ENCODE data around the gene LRRC15. TPM values are rescaled to one million over a fixed set of nuclear protein-coding genes. Genes with fewer than 3 reads are reported as not detected.
A peak's percentile ranks its signal among the peaks of the same experiment; 100 is the strongest.

Gene LRRC15
- total RNA-seq, 1 donor from 2014 or later = not detected

GRCh38 chr3:194320744-194321243 is 48.7 kb downstream of the LRRC15 start:
- no peak overlapping the region for H3K27ac ChIP-seq
- intact Hi-C loops (cut with DNase I) = loop anchor here (2.0 kb wide), 1 partner anchor 540 kb away; no protein-coding TSS in a partner anchor

DNA sequence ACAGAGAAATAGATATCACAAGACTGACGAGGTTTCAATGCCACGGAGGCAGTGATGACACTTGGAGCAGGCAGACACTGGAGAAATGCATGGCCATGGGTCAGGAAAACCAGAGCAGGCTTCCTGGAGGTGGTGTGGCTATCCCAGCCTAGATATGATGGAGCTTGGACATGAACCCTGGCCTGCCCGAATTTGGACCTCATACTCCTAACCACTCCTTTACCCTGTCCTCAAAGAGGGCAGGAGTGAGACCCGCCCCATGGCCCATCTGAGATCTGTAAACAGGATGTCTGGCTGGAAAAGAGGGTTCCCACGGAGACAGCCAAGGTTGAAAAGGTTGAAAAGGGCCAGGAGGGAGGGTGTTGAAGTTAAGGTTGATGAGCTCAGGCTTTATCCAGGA is 49.4 kb downstream of the LRRC15 start:
- H3K4me3 ChIP-seq = no peak overlapping the region
- intact Hi-C loops (cut with DNase I) = loop anchor here (2.0 kb wide), 1 partner anchor 539 kb away; no protein-coding TSS in a partner anchor
- peaks cover 36% of the 10 kb centered on the region for H3K4me1 ChIP-seq
- no peak overlapping the region for H3K27ac ChIP-seq
- H3K9me3 ChIP-seq = no peaks in the 10 kb centered on the region
- H3K36me3 ChIP-seq = no peaks in the 10 kb centered on the region
- H3K27me3 ChIP-seq = no peaks in the 10 kb centered on the region
- no peak for DNase-seq (ENCODE audit: extremely low spot score in 2 of 2)
- TF ChIP-seq CTCF (IDR thresholded peaks at IDR 0.05) (no peak), POLR2AphosphoS5 (IDR thresholded peaks at IDR 0.05; ENCODE audit: insufficient read depth in 1 of 2, low read depth in 1 of 2) (no peak), POLR2A (IDR thresholded peaks at IDR 0.05) (no peak)

More at GRCh38 chr3:194320744-194321243, 48.7 kb downstream of the LRRC15 start:
- no peak for DNase-seq (ENCODE audit: extremely low spot score in 2 of 2)
- TF ChIP-seq CTCF (IDR thresholded peaks at IDR 0.05) (no peak), POLR2AphosphoS5 (IDR thresholded peaks at IDR 0.05; ENCODE audit: insufficient read depth in 1 of 2, low read depth in 1 of 2) (no peak), POLR2A (IDR thresholded peaks at IDR 0.05) (no peak)
- H3K4me3 ChIP-seq = no peak overlapping the region
- H3K27me3 ChIP-seq = no peaks in the 10 kb centered on the region
- no peaks in the 10 kb centered on the region for H3K36me3 ChIP-seq
- H3K9me3 ChIP-seq = no peaks in the 10 kb centered on the region
- H3K4me1 ChIP-seq = peaks cover 29% of the 10 kb centered on the region

- H3K4me1 ChIP-seq = peaks cover 42% of the 10 kb centered on the region
- DNase-seq (ENCODE audit: extremely low spot score in 2 of 2) = no peak
- intact Hi-C loops (cut with DNase I) = loop anchor here (5.0 kb wide), 1 partner anchor 316 kb away; no protein-coding TSS in a partner anchor
- H3K27ac ChIP-seq = no peak overlapping the region
- TF ChIP-seq POLR2AphosphoS5 (IDR thresholded peaks at IDR 0.05; ENCODE audit: insufficient read depth in 1 of 2, low read depth in 1 of 2) (no peak), CTCF (IDR thresholded peaks at IDR 0.05) (no peak), POLR2A (IDR thresholded peaks at IDR 0.05) (no peak)
- H3K27me3 ChIP-seq = no peaks in the 10 kb centered on the region
- H3K9me3 ChIP-seq = no peaks in the 10 kb centered on the region
- no peaks in the 10 kb centered on the region for H3K36me3 ChIP-seq
- no peak overlapping the region for H3K4me3 ChIP-seq
These were observed 50.9 kb downstream of the LRRC15 start for GRCh38 chr3:194318511-194319161.

DNA sequence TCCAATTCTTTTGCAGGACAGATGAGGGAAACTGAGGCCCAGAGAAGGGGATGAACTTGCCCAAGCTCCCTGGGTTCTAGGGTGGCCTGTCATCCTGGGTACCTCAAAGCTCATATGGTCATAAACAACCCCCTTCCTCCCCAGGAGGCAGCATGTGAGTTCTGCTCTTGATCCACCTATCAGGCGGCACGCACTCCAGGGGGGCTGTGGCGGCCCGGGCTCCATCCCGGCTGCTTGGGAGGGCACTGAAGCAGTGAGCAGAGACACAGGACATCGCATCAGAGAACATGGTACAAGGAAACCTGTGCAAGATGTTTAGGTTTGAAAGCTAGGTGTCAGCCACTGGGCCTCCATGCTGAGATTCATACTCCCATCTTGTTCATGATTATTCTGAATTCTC is 52.6 kb downstream of the LRRC15 start:
- no peak overlapping the region for H3K4me3 ChIP-seq
- H3K4me1 ChIP-seq = peaks cover 44% of the 10 kb centered on the region
- TF ChIP-seq POLR2AphosphoS5 (IDR thresholded peaks at IDR 0.05; ENCODE audit: insufficient read depth in 1 of 2, low read depth in 1 of 2) (no peak), CTCF (IDR thresholded peaks at IDR 0.05) (no peak), POLR2A (IDR thresholded peaks at IDR 0.05) (no peak)
- no peaks in the 10 kb centered on the region for H3K27me3 ChIP-seq
- H3K36me3 ChIP-seq = no peaks in the 10 kb centered on the region
- no peak for DNase-seq (ENCODE audit: extremely low spot score in 2 of 2)
- no peak overlapping the region for H3K27ac ChIP-seq
- intact Hi-C loops (cut with DNase I) = loop anchor here (5.0 kb wide), 1 partner anchor 315 kb away; no protein-coding TSS in a partner anchor
- no peaks in the 10 kb centered on the region for H3K9me3 ChIP-seq

GRCh38 chr3:194315965-194316361 is 53.6 kb downstream of the LRRC15 start:
- no peaks in the 10 kb centered on the region for H3K9me3 ChIP-seq
- no peak for TF ChIP-seq POLR2A (IDR thresholded peaks at IDR 0.05)
- no peak for TF ChIP-seq POLR2AphosphoS5 (IDR thresholded peaks at IDR 0.05; ENCODE audit: insufficient read depth in 1 of 2, low read depth in 1 of 2)
- TF ChIP-seq CTCF (IDR thresholded peaks at IDR 0.05) = peak in 1 of 3 experiments; percentile 15
- no peaks in the 10 kb centered on the region for H3K36me3 ChIP-seq
- intact Hi-C loops (cut with DNase I) = loop anchor here (2.0 to 5.0 kb wide), 2 partner anchors 181 to 314 kb away; no protein-coding TSS in a partner anchor
- no peaks in the 10 kb centered on the region for H3K27me3 ChIP-seq
- H3K27ac ChIP-seq = peak overlapping the region; percentile 41
- H3K4me1 ChIP-seq = peaks cover 45% of the 10 kb centered on the region
- DNase-seq (ENCODE audit: extremely low spot score in 2 of 2) = no peak
- H3K4me3 ChIP-seq = peak overlapping the region in 1 of 2 donors; percentile 46

Data from vagina (tissue), 2 donors.